Measurements from ENCODE around the gene PER1. TPM values are rescaled to one million over a fixed set of nuclear protein-coding genes. Genes with fewer than 3 reads are reported as not detected.

PER1 gene
- total and polyA plus RNA-seq, 2 of the 13 experiments (the other 11 are each of a cell fraction or from before 2014, with no cell fraction given) = 2.6 to 3.6 TPM

- TF ChIP-seq GATAD2A (CRISPR knock-in tag; IDR thresholded peaks at IDR 0.05) = 0 out of 2 replicates have a peak, but pooled peaks have one; percentile 4
- TF ChIP-seq MNT (IDR thresholded peaks at IDR 0.05) = peak; percentile 69; the same call in 1 of the 2 replicates
- TF ChIP-seq RAD51 (IDR thresholded peaks at IDR 0.05; ENCODE audit: borderline replicate concordance) = peak; percentile 20; the same call in 1 of the 2 replicates
- TF ChIP-seq ARID4A (CRISPR knock-in tag; IDR thresholded peaks at IDR 0.05; ENCODE audit: borderline replicate concordance) = peak; percentile 53; the same call in 1 of the 2 replicates
- no peak for TF ChIP-seq PBX2 (CRISPR knock-in tag; IDR thresholded peaks at IDR 0.05)
- no peak for TF ChIP-seq KIAA2018 (CRISPR knock-in tag; IDR thresholded peaks at IDR 0.05; ENCODE audit: borderline replicate concordance)
- 0 out of 2 replicates have a peak, but pooled peaks have one; percentile 7 for TF ChIP-seq ATF3 (CRISPR knock-in tag; IDR thresholded peaks at IDR 0.05)
- 0 out of 2 replicates have a peak, but pooled peaks have one; percentile 67 for TF ChIP-seq CERS6 (CRISPR knock-in tag; IDR thresholded peaks at IDR 0.05)
- TF ChIP-seq ZSCAN25 (CRISPR knock-in tag; IDR thresholded peaks at IDR 0.05) = no peak
- no peak for TF ChIP-seq SIX1 (CRISPR knock-in tag; IDR thresholded peaks at IDR 0.05; ENCODE audit: borderline replicate concordance)
- peak; percentile 61 for TF ChIP-seq TEAD3 (CRISPR knock-in tag; optimal IDR thresholded peaks at IDR 0.05; ENCODE audit: borderline replicate concordance)
Measured at GRCh38 chr17:8117980-8118768, 34.0 kb downstream of the PER1 start, which contains the start of gene ALOXE3 (continued).

Measured in HepG2 (cell line).